GM19395 (cell line): ENCODE data around the gene SGCE.

Source experiments
- ATAC-seq: cut with Tn5 transposase; IDR thresholded peaks from one replicate; pipeline ENCODE4 v1.9.1; 2021; ENCODE audit warnings: mild to moderate bottlenecking, moderate library complexity; ENCODE audit not compliant: unreplicated experiment

Gene SGCE

GRCh38 chr7:94577357-94577756, 78.6 kb downstream of the SGCE start:
- no peak for ATAC-seq

GRCh38 chr7:94576316-94576715, 79.6 kb downstream of the SGCE start:
- ATAC-seq: no peak

DNA sequence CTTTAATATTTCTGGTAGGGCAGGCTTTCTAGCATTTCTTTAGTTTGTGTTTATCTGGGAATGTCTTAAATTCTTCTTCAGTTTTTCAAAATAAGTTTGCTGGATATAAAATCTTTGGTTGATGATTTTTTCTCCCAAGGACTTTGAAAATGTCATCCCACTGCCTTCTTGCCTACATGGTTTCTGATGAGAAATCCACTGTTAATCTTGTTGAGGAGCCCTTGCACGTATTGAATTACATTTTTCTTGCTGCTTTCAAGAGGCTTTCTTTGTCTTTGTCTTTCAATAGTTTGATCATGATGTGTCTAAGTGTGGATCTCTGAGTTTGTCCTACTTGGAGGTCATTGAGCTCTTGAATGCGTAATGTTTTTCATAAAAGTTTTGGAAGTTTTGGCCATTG, 80.3 kb downstream of the SGCE start:
- ATAC-seq: no peak

GRCh38 chr7:94571816-94572215, 84.1 kb downstream of the SGCE start:
- ATAC-seq: no peak

GRCh38 chr7:94567396-94567795, 88.5 kb downstream of the SGCE start:
- no peak for ATAC-seq

- no peak for ATAC-seq
These were observed 90.6 kb downstream of the SGCE start for GRCh38 chr7:94565247-94565894.

- ATAC-seq: no peak
These were observed 93.4 kb downstream of the SGCE start for GRCh38 chr7:94562525-94562924.

DNA sequence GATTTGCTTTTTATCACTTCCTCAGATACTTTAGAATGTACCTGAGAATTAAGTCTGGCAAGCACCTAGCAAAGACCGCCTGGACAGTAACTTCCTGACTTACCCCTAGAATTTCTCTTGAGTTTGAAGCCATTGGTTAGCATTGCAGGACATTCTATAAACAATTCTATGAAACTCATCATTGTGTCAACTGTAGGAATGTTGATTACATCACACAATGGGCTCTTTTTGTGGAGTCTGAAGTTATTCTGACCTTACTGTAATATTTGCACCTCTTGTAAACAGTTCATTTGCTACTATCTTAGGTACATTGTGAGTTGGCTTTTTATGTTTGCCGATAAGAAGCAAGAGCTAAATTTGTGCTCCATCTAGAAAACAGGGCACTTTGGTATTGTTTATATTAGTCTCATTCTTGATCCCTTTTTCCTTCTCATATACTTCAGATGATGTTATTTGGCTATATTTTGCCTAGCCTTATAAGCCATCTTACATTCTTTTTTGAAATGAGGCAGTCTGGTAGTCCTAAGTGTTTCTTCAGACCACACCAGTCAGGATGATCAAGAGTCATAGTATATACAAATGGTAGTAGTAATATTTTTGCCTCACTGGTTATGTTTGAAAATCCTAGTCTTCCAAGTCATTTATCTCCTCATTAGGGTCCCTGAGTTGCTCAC, 94.0 kb downstream of the SGCE start:
- no peak for ATAC-seq

DNA sequence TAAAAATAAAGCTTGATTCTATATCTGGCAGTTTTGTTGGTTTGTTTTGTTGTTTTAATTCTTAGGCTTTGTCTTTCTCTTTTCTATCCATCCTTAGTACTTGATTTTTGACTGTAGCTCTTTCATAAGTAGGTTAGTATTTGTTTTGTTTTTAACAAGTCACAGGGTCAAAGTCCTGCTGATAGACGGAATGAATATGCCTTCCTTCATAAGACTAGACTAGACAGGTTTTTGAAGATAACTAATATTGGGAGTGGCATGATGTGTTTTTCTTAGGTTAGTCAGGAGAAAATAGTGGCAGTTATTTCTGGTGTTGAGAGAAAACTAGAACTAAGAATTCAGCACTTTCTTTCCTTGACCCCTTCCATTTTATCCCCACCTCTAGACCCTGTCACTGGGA, 96.0 kb downstream of the SGCE start:
- ATAC-seq: no peak

- ATAC-seq: no peak
These were observed 98.7 kb downstream of the SGCE start for GRCh38 chr7:94557215-94557614.

- peak; percentile 82 for ATAC-seq
These were observed 99.9 kb downstream of the SGCE start for GRCh38 chr7:94556028-94556427.

GRCh38 chr7:94547126-94547525, 108.8 kb downstream of the SGCE start:
- no peak for ATAC-seq

GRCh38 chr7:94540428-94540827, 115.5 kb downstream of the SGCE start:
- ATAC-seq: no peak
